Jurkat, Clone E6-1 (cell line): ENCODE measurements around the gene RPGR.

Source experiments
- DNase-seq: peaks from one replicate; pipeline ENCODE4 v3.0.0-alpha.2; 2011; ENCODE audit warnings: low read depth, low spot score
- H3K4me3 ChIP-seq: 2 replicates; pipeline ENCODE4 v1.5.1; 2011; ENCODE audit warnings: mild to moderate bottlenecking, low read length, control low read depth, moderate library complexity

The RPGR gene

DNA sequence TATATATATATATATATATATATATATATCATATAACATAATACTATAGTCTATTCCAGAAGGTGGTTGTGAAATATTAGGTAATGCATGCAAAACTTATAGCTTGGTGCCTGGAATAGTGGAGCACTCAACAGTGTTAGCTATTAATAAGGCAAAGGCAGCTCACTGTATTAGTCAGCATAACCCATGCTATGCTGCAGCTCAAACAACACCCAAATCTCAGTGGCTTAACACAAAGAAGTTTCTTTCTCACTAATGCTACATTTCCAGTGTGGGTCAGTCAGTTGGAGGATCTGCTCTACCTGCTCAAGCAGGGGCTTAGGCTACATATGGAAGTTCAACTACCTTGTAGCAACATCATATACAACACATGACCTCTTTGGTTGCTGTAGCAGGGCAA, 5.2 kb upstream of the RPGR start:
- no peak overlapping the region for H3K4me3 ChIP-seq
- DNase-seq, result no peak

DNA sequence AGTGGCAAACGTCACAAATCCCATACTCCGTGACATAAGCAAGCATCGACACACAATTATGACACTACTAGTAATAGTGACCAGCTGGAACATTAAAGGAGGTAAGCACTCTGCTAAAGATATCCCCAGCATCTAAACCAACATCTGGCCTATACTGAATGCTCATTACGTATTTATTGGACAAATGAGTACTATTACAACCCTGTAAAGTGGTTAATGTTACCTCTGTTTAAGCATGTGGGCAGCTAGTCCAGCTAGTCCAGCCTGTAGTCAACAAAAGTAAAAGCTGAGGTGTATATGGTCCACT, 419 bp upstream of the RPGR start:
- H3K4me3 ChIP-seq, result peak overlapping the region; percentile 62
- DNase-seq, result no peak

DNA sequence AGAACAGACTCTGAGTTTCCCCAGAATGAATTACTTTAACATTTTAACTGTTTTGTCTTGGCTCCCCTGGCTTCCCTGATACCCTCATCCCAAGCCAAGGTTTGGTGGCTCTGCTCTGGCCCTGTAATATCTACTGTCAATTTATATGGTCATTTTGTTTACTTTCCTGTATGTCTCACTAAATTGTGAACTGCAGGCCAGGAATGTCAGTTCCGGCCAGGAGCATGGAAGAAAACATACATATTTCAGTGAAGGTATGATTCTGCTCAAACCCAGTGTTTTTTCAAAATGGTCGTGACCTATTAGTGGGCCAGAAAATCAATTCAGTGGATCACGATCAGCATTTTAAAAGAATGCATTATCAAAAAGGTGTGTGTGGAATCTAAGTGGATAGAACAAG, 1.2 kb downstream of the RPGR start:
- DNase-seq, result no peak
- H3K4me3 ChIP-seq, result peak overlapping the region; percentile 62

DNA sequence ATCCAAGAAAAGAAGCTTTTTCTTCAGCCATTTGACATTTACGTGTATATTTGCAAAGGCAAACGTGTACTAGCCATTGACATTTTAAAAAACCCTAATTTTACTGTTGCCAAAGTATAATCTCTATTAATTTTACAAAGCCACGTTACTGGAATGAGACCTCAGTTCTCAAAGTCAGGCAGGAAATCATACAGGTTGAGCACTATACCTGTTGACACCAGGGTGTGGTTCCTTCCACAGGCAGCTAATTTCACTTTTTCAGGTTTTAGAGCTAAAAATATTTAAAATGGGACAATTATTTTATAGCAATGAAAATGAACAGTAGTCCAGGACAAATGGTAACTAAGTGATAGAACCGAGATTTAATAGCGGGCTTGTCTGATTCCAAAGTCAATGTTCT, 6.5 kb downstream of the RPGR start:
- DNase-seq, result no peak
- H3K4me3 ChIP-seq, result no peak overlapping the region

DNA sequence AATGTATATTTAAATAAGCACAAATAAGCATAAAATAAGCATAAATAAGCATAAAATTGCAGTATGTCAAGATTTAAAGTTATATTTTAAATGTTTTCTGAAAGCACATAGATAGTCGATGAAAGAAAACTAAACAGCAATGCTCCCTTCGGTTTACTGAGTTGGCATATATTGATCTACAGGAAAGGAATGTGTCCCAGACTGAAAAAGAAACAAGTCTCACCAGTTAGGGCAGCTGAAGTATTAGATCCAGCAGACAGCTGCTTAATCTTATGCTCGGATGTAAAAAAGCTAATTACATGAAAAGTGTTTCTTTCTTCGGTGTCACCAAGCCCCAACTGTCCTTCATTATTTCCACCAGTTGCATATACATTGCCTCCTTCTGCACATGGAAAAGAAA, 8.7 kb downstream of the RPGR start:
- DNase-seq, result no peak
- H3K4me3 ChIP-seq, result no peak overlapping the region

DNA sequence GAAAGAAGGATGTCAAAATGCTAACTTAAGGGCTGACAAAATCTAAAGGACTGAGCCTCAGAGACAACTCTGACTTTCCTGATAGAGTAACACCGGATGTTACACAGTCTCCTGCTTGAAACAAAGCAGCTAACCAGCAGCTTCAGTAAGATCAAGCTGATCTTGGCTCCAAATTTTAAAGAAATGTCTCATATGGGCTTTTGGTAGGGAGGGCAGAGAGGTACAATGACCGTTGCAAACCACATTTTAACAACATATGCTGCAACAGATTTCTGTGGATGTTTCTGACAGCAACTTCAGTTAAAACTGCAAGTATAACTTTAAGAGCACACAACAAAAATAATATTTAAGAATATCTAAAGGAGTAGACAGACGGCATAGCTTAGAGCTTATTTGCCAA, 9.1 kb downstream of the RPGR start:
- DNase-seq, result no peak
- no peak overlapping the region for H3K4me3 ChIP-seq

DNA sequence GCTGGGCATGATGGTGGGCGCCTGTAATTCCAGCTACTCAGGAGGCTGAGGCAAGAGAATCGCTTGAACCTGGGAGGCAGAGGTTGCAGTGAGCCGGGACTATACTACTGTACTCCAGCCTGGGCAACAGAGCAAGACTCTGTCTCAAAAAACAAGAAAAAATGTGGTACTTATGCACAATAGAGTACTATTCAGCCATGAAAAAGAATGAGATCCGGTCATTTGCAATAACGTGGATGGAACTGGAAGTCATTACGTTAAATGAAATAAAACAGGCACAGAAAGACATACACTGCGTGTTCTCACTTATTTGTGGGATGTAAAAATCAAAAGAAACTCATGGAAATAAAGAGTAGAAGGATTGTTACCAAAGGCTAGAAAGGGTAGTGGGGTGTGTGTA, 12.1 kb downstream of the RPGR start:
- no peak for DNase-seq
- H3K4me3 ChIP-seq, result no peak overlapping the region

DNA sequence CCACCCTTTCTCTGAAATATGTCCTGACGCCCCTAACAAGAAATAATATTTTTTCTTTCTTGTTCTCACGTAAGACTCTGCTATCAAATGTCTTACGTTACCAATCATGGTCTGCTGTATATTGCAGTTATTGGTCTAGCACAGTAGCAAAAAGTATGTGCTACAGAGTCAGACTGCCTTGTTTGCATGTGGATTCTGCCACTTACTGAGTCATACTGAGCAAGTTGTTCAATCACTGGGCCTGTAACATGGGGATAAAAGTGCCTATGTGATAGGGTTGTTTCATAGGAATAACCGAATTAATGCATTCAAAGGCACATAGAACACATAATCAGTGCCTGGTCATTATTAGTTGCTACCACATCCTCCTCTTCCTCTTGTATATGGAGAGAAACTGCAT, 14.1 kb downstream of the RPGR start:
- DNase-seq, result no peak
- H3K4me3 ChIP-seq, result no peak overlapping the region

DNA sequence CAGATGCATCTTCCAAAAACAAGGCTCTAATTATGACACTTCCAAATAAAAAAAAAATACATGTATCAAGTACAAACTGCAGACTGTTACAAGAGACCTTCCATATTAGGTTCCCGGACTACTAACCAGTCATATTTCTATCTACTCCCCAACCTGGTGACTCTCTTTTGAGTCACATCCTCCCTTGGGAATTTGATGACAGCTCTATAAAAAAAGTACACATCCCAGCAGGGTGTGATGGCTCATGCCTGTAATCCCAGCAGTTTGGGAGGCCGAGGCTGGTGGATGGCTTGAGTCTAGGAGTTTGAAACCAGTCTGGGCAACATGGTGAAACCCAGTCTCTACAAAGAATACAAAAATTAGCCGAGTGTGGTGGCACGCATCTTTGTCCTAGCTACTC, 14.9 kb downstream of the RPGR start:
- no peak for DNase-seq
- H3K4me3 ChIP-seq, result no peak overlapping the region

DNA sequence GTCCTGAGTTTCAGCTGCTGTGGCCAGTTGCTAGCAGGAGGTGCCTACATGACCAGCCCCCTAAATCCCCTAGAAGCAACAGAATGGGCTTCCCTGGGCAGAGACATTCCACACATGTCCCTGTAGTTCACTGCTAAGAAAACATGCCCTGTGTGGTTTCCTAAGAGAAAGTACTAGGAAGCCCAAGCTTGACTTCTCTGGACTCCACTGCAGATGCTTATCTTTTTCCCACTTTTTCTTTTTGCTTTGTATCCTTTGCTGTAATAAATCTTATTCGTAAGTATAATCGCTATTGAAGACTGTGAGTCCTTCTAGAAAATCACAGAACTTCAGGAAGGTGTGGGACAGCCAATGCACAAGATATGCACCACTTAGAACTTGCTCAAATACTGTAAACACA, 15.6 kb downstream of the RPGR start:
- DNase-seq, result no peak
- no peak overlapping the region for H3K4me3 ChIP-seq

DNA sequence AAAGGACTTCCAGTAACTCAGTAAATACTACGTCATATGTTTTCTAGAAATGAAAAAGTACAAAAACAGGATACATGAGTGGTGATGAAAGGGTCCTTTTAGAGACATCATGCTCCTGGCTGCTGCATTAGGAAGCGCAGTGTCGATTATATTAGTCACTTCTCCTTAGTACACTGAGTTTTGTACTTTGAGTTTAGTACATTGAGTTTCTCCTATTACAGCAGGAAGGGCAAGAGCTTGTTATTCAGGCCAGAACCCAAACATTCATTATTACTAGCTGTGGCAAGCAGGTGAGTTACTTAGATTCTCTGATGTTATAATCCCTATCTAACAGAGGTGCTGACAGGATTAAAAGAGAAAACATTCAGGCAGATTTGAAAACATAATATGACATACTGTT, 21.3 kb downstream of the RPGR start:
- DNase-seq, result no peak

DNA sequence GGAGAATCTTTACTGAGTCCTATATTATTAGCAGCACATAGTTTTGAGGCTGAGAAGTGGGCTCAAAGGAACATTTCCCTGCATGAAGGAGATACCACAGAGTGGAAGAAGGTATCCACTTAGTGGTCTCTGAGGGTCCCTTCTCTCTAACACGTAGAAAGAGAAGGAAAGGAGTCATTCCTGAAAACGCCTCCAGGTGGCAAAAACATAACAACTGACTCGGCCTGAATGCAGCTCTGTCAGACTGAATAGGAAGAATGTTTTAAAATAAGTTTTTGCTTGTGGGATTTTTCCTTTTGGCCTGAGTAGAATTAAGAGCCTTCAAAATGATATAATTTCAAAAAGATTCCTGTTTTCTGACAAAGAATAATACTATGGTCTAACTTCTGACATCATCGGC, 23.3 kb downstream of the RPGR start:
- no peak for DNase-seq
- no peak overlapping the region for H3K4me3 ChIP-seq

More for the DNA sequence above, 21.3 kb downstream of the RPGR start:
- no peak overlapping the region for H3K4me3 ChIP-seq

DNA sequence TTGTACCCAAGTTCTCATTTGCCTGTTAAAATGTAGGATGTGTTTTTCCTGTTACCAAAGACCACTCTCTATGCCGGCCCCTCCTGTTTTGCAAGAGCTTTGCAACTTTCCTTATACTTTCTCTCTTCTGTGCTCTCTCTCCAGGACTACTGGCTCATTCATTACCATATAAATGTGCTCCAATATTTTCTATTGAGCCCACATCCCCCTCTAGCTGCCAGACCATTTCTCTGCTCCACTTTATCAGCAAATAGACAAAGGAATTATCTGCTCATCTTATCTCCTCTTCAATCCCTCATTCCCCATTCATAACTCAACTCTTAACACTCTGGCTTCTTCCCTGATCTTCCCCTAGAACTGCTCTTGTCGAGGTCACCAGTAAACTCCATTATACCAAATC, 33.6 kb downstream of the RPGR start:
- DNase-seq, result no peak
- no peak overlapping the region for H3K4me3 ChIP-seq

DNA sequence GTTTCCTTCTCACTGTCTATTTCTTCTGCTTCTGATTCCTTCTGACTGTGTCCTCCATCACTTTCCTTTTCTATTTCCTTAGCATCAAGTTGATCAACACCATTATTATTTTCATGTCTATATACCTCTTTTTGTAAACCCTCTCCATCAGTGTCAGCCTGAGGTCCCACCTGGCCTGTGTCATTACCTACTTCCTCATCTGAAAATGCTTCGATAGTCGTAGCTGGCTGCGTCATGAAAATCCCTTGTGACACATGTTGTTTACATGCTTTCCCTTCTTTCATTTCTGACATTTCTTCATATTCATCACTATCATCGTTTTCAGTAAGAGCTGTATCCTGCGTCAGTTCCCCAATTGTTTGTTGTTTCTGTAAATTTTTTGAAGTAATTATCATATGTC, 39.6 kb downstream of the RPGR start:
- no peak for DNase-seq
- H3K4me3 ChIP-seq, result no peak overlapping the region

DNA sequence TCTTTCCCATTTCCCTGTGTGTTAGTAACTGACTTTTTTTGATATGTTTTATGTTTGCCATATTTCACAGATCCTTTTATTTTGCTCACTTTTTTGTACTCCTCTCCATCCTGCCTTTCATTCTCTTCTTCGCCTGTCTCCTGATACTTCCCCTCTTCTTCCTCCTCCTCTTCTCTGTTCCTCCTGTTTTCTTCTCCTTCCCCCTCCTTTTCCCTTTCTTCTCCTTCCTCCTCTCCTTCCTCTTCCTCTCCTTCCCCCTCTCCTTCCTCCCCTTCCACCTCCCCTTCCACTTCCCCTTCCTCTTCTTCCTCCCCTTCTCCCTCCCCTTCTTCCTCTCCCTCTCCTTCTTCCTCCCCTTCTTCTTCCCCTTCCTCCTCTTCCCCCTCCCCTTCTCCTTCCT, 41.7 kb downstream of the RPGR start:
- no peak for DNase-seq
- no peak overlapping the region for H3K4me3 ChIP-seq

DNA sequence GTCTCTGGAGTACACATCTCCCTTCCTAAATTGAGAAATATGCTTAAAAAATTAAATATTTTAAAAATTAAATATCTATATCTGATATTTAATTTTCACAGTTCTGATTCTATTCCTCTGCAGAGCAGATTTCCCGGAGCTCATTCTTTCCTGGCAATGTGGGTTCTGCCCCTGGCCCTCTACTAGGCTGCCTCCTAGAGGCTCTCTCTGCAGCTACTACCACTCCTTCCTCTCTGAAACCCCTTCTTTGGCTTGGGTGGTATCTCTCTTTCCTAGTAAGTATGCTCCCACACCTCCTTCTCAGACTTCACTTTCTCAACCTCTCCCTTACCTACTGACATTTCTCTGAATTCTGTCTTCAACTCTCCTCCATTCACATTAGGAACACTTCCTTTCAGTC, 45.3 kb downstream of the RPGR start:
- H3K4me3 ChIP-seq, result no peak overlapping the region
- DNase-seq, result no peak

DNA sequence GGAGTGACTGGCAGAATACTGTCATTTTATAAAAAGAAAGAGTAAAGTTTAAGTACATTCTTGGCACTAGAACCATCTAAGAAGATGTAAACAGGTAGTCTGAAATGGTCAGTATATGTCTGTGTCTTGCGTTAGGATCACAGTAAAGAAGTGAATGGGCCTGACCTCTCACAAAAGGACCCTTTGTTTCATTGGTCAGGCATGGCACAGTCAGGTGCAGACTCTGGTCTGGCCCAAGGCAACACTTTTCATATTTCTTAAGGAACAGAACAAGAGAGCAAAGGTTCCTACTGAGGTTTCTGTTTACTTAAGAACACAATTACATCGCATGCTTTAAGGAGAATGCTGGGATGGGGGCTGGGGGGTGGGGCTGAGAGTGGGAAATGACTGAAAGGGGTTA, 48.1 kb downstream of the RPGR start:
- DNase-seq, result no peak
- H3K4me3 ChIP-seq, result no peak overlapping the region

DNA sequence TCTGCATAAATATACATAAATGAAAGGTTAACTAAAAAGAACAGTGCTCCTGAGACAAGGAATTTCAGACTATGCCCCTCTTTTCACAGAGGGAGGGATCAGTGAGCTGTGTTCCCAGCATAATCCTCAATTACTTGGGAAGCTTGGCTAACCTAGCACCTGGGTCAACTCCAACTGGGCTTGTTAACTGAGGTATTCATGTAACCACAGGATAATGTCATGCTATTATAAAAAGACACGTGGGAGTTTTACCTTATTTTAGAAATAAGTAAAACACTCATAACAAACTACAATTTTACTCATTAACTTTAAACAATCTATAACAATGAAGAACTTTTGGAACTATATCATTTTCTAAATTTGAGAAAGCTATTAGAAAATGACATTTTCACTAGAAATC, 48.6 kb downstream of the RPGR start:
- no peak overlapping the region for H3K4me3 ChIP-seq
- DNase-seq, result no peak

DNA sequence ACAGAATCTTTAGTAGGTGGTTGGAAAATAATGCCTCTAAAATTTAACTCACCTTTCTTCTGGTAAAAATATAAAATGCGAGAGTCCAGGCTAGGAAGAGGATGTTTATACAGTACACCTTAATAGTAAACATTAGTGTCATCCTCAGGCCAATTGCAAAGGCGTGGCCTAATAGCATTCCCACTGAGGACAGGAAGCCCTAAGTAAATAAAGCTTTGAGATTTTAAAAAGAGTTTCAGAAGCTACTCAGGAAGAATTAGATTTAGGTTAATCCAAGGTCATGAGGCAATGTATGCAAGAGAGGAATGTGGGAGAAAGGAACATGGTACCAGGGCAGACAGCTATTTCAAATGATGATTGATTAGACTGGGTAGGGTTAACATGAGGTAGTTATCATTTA, 49.5 kb downstream of the RPGR start:
- H3K4me3 ChIP-seq, result no peak overlapping the region
- no peak for DNase-seq

DNA sequence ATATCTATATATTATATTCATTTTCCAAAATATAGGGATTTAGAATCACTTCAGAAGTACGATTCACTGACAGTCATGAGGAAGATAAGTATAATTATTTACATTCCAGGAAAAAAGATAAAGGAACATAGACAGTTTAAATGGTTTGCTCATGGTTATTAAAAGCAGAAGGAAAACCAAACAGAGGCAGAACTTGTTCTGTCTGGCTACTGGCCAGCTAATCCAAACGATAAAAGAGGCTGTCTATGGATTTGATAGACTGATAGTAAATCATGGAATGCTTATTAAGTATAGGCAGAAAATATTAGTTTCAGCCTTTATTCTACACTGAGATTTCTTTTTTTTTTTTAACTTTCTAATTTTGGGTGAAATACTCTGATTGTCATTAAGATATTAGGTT, 50.2 kb downstream of the RPGR start:
- no peak overlapping the region for H3K4me3 ChIP-seq
- DNase-seq, result no peak

DNA sequence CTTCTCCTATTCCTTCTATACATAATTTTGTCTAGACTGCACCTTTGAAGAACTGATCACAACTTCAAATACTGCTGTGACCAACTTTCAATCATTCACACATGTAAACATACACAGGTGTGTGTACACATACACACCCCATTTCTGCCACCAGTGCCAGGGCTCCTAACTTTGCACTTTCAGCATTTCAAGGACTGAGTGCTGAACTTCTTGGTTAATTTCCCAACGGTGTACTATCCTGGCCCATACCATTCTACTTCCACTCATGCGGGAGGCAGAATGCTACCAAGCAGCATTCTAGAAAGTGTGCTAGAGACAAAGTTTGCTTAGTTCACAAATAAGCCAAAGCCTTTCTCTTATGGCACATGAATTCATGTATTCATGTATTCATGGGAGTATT, 51.2 kb downstream of the RPGR start:
- H3K4me3 ChIP-seq, result no peak overlapping the region
- no peak for DNase-seq

DNA sequence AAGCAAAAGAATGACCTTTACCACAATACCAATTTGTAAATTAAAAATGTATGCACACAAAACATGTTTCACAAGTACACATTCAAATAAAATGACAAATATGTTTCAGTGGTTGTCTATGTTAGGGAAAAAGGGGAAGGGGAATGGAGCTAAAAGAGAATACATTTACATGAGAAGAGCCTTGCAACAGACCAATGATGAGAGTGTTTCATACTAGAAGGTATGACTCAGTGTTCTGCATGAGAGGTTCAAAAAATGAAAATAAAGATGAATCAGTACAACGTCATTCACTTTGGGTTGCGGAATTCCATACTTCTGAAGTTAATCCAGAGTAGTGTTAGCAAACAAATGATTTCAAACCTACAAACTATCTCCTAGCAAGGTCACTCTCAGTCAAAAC, 51.7 kb downstream of the RPGR start:
- H3K4me3 ChIP-seq, result no peak overlapping the region
- no peak for DNase-seq

DNA sequence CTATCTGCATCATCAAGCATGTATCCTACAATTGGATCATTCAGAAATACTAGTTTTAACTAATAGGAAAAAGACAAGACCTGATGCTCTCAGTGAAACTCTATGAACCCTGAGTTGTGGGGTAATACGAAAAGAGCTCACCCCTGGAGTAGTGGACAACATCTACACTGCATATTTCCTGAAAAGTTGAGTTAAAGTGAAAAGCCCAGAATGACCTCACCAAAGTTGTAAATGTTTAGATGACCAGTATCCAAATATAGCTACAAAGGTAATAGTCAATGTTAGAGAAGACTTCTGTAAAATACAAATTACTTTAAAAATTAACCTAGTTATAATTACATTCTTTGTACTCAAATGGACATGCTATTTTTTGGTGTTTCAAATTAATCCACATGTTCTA, 53.9 kb downstream of the RPGR start:
- no peak for DNase-seq
- no peak overlapping the region for H3K4me3 ChIP-seq
